SH-SY5Y (cell line): ENCODE results near the gene CREB1.

Source experiments
- GATA2 ChIP-seq: IDR thresholded peaks from 2 replicates; pipeline ENCODE4 v1.6.1; 2011; ENCODE audit warnings: mild to moderate bottlenecking, low read depth, low read length
- GATA3 ChIP-seq: IDR thresholded peaks from 2 replicates; pipeline ENCODE4 v1.6.1; 2011; ENCODE audit warnings: low read depth, mild to moderate bottlenecking, low read length, moderate library complexity

The CREB1 gene

GRCh38 chr2:207600231-207600630 lies 70.5 kb downstream of the CREB1 start:
- no peak for TF ChIP-seq GATA3
- TF ChIP-seq GATA2: no peak

- no peak for TF ChIP-seq GATA3
- TF ChIP-seq GATA2: no peak
These were observed 72.0 kb downstream of the CREB1 start for GRCh38 chr2:207601774-207602173.

DNA sequence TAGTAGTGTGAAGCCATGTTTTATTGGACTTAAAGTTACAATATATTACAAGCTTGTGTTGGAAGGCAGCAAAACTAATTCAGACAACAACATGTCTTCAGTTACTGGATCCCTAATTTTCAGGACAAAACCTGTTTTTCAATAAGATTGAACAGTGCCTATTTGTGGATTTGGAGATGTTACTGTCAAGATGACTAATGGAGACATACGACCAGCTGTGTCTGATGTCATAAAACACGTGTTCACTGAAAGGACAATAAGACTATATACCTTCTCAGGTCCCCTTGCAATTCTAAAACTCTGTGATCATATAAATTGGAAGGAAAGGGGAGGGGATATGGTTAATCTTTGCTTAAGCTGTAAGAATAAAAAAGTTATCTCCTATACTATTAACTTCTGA lies 73.7 kb downstream of the CREB1 start:
- TF ChIP-seq GATA3 (no peak), GATA2 (no peak)

GRCh38 chr2:207606399-207606798 lies 76.6 kb downstream of the CREB1 start:
- TF ChIP-seq GATA2: no peak
- no peak for TF ChIP-seq GATA3

DNA sequence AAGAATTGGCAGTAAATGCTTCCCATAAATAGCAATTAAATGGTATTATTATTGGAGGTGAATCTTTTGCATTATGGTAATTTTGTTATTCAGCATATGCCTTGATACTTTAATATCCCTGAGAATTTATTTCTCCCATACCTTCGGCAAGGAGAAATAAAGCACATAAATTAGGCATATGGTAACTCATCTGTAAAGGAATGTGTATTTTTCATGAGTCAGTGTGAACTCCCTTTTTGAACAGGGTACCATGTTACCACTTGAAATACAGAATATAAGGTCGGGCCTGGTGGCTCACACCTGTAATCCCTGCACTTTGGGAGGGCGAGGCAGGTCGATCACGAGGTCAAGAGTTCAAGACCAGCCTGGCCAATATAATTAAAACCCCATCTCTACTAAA lies 77.1 kb downstream of the CREB1 start:
- TF ChIP-seq GATA3: no peak

- no peak for TF ChIP-seq GATA2
- TF ChIP-seq GATA3: no peak
These were observed 83.0 kb downstream of the CREB1 start for GRCh38 chr2:207612714-207613113.

DNA sequence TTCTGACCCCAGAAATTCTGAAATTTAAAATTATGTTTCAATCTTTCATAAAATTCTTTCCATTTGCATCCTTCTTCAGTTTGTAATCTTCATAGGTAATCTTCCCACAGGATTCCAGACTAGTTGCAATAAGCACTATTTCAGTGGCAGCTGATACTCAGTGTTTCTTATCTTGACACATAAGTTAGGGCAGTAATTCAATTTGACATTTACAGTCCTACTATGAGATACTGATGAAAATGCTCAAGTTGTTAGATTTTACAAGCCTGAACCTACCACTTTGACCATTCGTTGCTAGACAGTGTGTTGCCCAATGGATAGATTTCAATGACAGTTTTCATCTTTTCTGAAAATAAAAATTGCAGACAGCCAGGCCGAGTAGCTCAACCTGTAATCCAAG lies 85.1 kb downstream of the CREB1 start:
- TF ChIP-seq GATA3 (no peak), GATA2 (no peak)

- no peak for TF ChIP-seq GATA2
- TF ChIP-seq GATA3: no peak
These were observed 86.4 kb downstream of the CREB1 start for GRCh38 chr2:207616185-207616584.

DNA sequence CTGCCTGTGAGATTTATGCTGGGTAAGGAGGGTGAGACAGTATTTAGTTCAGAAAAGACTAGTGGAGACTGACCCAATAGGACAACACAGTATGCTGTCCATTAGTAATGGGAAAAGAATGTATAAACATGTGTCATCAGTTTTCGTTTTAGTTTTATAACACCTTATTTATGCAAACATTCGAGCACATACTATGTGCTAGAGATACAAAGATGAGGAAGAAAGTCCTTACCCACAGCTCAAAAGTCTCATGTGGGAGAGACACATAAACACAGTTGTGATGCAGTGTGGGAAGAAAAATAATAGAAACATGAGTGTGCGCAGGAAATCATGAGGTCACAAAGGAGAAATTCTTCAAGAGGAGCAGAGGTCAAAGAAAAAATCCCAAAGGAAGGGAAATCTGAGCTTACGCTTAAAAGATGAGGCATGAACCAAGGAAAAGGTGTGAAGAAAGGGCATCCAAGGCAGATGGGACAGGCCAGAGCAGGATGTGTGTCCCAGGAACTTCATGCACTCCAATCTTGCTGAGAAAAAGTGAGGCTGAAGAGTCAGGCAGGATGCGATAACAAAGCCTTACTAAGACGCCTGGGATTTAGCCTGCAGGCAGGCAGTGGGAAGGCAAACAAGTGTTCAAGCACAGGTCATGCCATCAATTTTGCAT lies 87.4 kb downstream of the CREB1 start:
- TF ChIP-seq GATA3 (no peak), GATA2 (no peak)

- TF ChIP-seq GATA2 (no peak), GATA3 (no peak)
These were observed 90.0 kb downstream of the CREB1 start for GRCh38 chr2:207619764-207620203.

DNA sequence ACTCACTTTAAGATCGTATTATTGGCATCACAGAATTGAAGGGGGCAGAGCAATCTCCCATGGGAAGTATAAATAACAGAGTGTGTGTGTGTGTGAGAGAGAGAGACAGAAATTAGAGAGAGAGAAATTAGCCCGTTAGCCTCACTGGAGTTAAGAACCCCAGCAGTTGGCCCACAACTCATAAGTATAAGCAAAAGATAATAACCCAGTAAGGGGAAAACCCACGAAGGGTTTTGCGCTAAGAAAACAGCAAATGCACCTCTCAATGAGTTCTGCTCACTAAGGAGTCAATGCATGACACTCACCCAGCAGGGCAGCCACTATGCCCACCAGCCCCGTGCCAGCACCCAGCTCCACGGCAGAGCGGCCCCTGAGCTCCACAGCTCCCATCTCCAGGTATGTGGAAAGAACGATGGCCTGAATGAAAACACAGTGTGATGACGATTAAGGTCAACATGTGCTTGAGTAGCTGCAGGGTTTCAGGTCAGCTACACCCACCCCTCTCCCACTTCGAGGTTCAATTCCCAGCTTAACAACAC lies 91.8 kb downstream of the CREB1 start:
- no peak for TF ChIP-seq GATA2
- no peak for TF ChIP-seq GATA3

DNA sequence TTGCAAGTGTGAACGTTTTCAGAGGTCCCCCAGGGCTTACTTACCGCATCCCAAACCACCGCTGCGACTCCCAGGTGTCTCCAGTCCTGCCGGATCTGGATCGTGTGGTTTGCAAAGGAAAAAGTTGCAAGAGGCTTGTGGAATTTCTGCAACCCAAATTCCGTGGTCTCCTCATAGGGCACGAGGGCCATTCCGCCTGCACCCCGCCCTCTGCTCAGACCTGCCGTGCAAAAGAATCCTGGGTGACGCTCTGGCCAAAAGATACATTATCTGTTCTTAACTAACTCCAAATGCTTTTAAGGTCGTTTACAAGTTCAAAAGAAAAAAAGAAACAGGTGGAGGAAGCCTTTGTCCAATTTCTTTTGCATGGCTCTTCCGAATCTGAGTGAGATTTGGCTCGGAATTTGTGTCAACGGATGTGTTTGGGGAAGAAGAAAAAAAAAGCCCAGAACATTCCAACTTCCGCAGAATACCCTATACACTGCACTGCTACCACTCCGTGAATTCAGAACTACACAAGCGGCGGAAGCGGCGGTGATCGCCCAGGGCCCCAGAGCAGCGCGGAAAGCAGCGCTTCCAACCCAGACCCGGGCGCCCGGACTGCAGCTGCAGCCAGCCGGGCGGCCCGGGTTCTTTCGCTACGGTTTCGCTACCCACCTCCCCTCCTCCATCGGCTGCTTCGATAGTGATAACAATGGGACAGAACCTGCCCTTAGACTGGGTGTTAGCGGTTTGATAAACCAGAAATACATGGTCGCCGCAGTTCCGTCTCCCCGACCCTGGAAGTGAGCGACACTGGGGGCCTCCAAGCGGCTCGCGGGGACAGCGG lies 94.6 kb downstream of the CREB1 start:
- no peak for TF ChIP-seq GATA3
- no peak for TF ChIP-seq GATA2

- no peak for TF ChIP-seq GATA2
- no peak for TF ChIP-seq GATA3
These were observed 95.5 kb downstream of the CREB1 start, which contains the start of gene METTL21A for GRCh38 chr2:207625014-207625907. Gene METTL21A, minus strand, starts transcription at chr2:207625394. Its CDS starts 1,019 bp downstream, at chr2:207624375.

DNA sequence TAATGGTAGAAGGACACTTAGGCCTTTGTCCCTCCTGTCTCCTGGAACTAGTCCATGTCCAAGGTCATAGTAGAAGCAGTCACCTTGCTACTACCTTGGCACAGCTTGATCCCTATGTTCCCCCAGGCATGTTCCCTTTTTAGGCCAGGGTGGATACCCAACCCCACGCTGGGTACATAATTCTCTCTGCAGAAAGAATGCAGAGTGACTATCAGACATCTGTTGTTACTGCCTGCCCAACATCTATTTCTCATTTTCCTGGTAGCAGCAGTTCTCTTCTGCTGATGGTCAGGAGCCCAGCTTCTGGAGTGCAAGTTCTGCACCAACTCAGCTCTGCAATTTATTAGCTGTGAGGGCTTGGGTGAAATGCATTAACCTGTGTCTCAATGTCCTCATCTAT lies 99.8 kb downstream of the CREB1 start:
- TF ChIP-seq GATA3: no peak
- no peak for TF ChIP-seq GATA2

DNA sequence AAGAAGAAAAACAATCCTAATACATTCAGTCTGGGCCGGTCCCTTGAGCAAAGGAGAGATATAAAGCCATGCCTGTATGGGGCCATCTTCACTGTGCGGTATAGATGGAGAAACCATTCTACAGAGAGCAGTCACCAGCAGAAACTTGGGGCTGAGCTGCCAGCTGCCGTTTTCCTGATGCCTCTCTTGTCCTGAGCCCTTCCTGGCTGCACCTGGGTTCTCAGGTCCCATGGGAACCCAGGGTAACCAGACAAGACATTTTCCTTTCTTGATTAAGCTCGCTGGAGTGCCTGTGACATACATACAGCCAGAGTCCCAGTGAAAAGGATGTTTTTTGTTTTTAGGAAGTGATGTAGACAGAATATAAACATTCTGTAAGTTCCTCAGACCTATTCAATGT lies 100.7 kb downstream of the CREB1 start:
- TF ChIP-seq GATA2: no peak
- no peak for TF ChIP-seq GATA3
